Astrocyte (in vitro differentiated cells and primary cell): Measurements from ENCODE around the gene HMCN2. TPM values are rescaled to one million over a fixed set of nuclear protein-coding genes. Genes with fewer than 3 reads are reported as not detected.

Experiments
- DNase-seq: peaks from one replicate; pipeline ENCODE4 v3.0.0-alpha.2; 2010; ENCODE audit warnings: low read depth
- FAIRE-seq: peaks from 2 replicates; lab custom pipeline; 2011; peaks lifted over from hg19 to GRCh38; lab: Jason Lieb, UNC
- H2AFZ ChIP-seq: 2 replicates; pipeline ENCODE4 v1.6.0; 2012; ENCODE audit warnings: low read depth, low read length, inconsistent platforms
- H3K27ac ChIP-seq: 2 replicates; pipeline ENCODE4 v1.5.1; 2011; ENCODE audit warnings: low read depth, low read length, inconsistent platforms
- H3K27me3 ChIP-seq: 2 replicates; pipeline ENCODE4 v1.6.0; 2011; ENCODE audit warnings: low read length, inconsistent platforms; ENCODE audit not compliant: insufficient read depth
- H3K36me3 ChIP-seq: 2 replicates; pipeline ENCODE4 v1.5.1; 2011; ENCODE audit warnings: low read length, inconsistent platforms; ENCODE audit not compliant: insufficient read depth
- H3K4me1 ChIP-seq: 2 replicates; pipeline ENCODE4 v1.5.1; 2011; ENCODE audit warnings: low read length, inconsistent platforms; ENCODE audit not compliant: insufficient read depth
- H3K4me2 ChIP-seq: 2 replicates; pipeline ENCODE4 v1.6.0; 2012; ENCODE audit warnings: low read length, inconsistent platforms
- H3K4me3 ChIP-seq: 2 replicates; pipeline ENCODE4 v1.5.1; 2011; ENCODE audit warnings: low read depth, mild to moderate bottlenecking, low read length, inconsistent platforms; ENCODE audit not compliant: insufficient read depth
- H3K79me2 ChIP-seq: 2 replicates; pipeline ENCODE4 v1.6.0; 2012; ENCODE audit warnings: mild to moderate bottlenecking, low read length, inconsistent platforms; ENCODE audit not compliant: insufficient read depth
- H3K9ac ChIP-seq: 2 replicates; pipeline ENCODE4 v1.6.0; 2012; ENCODE audit warnings: mild to moderate bottlenecking, low read length, inconsistent platforms
- H3K9me3 ChIP-seq: 2 replicates; pipeline ENCODE4 v1.5.1; 2012; ENCODE audit warnings: low read depth, mild to moderate bottlenecking, low read length, inconsistent platforms; ENCODE audit not compliant: insufficient read depth
- H4K20me1 ChIP-seq: 2 replicates; pipeline ENCODE4 v1.6.0; 2012; ENCODE audit warnings: low read length, inconsistent platforms; ENCODE audit not compliant: insufficient read depth
- H3K27ac Mint-ChIP-seq: one replicate; pipeline ENCODE4 v1.8.0; 2021; ENCODE audit warnings: mild to moderate bottlenecking, mixed read lengths; ENCODE audit not compliant: unreplicated experiment
- H3K27me3 Mint-ChIP-seq: one replicate; pipeline ENCODE4 v1.8.0; 2021; ENCODE audit warnings: low read depth, mixed read lengths; ENCODE audit not compliant: unreplicated experiment
- H3K36me3 Mint-ChIP-seq: one replicate; pipeline ENCODE4 v1.8.0; 2021; ENCODE audit warnings: low read depth, mixed read lengths; ENCODE audit not compliant: unreplicated experiment
- H3K4me1 Mint-ChIP-seq: one replicate; pipeline ENCODE4 v1.8.0; 2021; ENCODE audit warnings: low read depth, mixed read lengths; ENCODE audit not compliant: unreplicated experiment
- H3K4me3 Mint-ChIP-seq: one replicate; pipeline ENCODE4 v1.8.0; 2021; ENCODE audit warnings: mild to moderate bottlenecking, moderate library complexity, mixed read lengths; ENCODE audit not compliant: unreplicated experiment
- H3K9me3 Mint-ChIP-seq: one replicate; pipeline ENCODE4 v1.8.0; 2021; ENCODE audit warnings: mild to moderate bottlenecking, mixed read lengths; ENCODE audit not compliant: unreplicated experiment
- EZH2 ChIP-seq: IDR thresholded peaks from 2 replicates; pipeline ENCODE4 v1.6.1; 2012; ENCODE audit warnings: mild to moderate bottlenecking, low read length, inconsistent platforms; ENCODE audit not compliant: insufficient read depth
- total RNA-seq: library from RNA; stranded (reverse); gene quantifications from 2 replicates; pipeline ENCODE4 v1.2.1, GENCODE V29; 2021
- TF ChIP-seq, protein P1 (sequence below): IDR thresholded peaks from 2 replicates; pipeline ENCODE4 v1.5.1; 2011; ENCODE audit warnings: low read depth, mild to moderate bottlenecking, inconsistent platforms, low read length, moderate library complexity; ENCODE audit not compliant: insufficient read depth

Gene HMCN2
- total RNA-seq, 1 donor from 2014 or later = 1.6 TPM

DNA sequence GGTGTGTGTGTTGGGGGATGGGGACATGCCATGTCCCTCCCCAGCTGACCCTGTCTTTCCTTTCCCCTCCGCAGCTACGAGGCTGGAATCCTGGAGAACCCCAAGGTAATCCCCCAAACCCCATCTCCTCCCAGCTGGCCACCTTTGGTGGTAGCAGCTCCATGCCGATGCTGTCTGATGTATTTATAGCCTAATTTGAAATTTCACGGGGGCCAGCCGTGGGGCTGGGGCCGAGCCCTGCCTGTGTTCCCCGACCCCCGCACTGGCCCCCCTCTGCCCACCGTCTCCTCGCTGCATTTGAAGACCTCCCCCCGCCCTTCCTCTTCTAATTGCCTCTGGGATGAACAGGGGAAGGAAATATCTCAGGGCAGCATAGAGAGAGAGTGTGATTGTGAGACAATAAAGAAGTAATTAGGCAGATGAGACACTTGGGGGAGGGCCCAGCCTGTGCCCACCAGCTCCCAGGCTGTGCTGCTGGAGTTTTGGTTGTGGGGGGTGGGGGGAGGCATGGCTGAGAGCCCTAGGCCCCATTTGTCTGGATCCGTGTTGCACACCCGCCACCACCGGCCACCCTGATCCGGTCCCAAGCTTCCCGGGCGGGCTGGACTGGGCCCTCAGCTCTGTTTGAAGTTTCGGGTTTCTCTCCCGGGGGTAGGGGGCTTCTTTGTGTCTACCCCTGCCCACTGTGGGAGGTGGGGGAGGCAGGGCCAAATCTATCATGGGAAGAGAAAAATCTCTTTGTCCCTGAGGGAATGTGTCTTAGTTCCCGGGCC is 206.0 kb downstream of the HMCN2 start:
- H3K4me2 ChIP-seq = no peak overlapping the region
- H3K4me1 Mint-ChIP-seq = no peaks in the 10 kb centered on the region
- no peak overlapping the region for H3K27ac Mint-ChIP-seq
- H3K27ac ChIP-seq = no peak overlapping the region
- H3K4me3 Mint-ChIP-seq = no peak overlapping the region
- DNase-seq = no peak
- TF ChIP-seq EZH2 = no peak
- TF ChIP-seq, protein P1, sequence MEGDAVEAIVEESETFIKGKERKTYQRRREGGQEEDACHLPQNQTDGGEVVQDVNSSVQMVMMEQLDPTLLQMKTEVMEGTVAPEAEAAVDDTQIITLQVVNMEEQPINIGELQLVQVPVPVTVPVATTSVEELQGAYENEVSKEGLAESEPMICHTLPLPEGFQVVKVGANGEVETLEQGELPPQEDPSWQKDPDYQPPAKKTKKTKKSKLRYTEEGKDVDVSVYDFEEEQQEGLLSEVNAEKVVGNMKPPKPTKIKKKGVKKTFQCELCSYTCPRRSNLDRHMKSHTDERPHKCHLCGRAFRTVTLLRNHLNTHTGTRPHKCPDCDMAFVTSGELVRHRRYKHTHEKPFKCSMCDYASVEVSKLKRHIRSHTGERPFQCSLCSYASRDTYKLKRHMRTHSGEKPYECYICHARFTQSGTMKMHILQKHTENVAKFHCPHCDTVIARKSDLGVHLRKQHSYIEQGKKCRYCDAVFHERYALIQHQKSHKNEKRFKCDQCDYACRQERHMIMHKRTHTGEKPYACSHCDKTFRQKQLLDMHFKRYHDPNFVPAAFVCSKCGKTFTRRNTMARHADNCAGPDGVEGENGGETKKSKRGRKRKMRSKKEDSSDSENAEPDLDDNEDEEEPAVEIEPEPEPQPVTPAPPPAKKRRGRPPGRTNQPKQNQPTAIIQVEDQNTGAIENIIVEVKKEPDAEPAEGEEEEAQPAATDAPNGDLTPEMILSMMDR = no peak
- peaks cover 16% of the 10 kb centered on the region for H3K36me3 Mint-ChIP-seq
- H3K9ac ChIP-seq = no peak overlapping the region
- H4K20me1 ChIP-seq = no peaks in the 10 kb centered on the region
- no peaks in the 10 kb centered on the region for H3K79me2 ChIP-seq
- FAIRE-seq = no peak
- H3K4me3 ChIP-seq = no peak overlapping the region
- H3K9me3 Mint-ChIP-seq = no peaks in the 10 kb centered on the region
- no peak overlapping the region for H2AFZ ChIP-seq
- no peaks in the 10 kb centered on the region for H3K4me1 ChIP-seq
- H3K27me3 ChIP-seq = peaks cover 48% of the 10 kb centered on the region
- no peaks in the 10 kb centered on the region for H3K36me3 ChIP-seq
- H3K27me3 Mint-ChIP-seq = peaks cover 9% of the 10 kb centered on the region
- H3K9me3 ChIP-seq = no peaks in the 10 kb centered on the region

DNA sequence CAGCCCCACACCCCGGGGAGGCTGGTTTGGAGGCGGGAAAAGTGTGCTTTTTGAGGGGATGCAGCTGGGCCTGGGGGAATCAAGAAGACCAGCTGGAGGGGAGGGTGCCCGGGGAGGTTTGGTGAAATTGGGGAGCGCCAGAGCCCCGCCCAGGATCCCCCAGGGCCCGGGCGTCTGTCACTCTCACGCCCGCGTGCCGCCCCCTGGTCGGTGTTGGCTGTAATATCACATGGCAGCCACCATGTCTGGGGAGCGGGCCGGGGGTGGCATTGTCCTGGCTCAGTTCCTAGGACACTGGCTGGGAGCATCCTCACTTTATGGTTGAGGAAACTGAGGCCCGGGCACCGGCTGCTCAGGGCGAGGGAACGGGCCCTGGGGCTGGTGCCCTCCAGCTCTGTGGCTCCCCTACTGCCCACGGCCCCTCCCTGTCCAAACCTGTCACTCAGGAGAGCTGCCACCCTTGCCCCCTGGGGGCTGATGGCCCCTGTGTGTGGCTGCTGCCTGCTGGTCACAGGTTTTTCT is 206.7 kb downstream of the HMCN2 start:
- no peak for FAIRE-seq
- Histone ChIP-seq H3K9me3 (no peaks in the 10 kb centered on the region), H3K9ac (no peak overlapping the region), H3K4me3 (no peak overlapping the region), H3K4me1 (no peaks in the 10 kb centered on the region), H3K36me3 (no peaks in the 10 kb centered on the region), H3K79me2 (no peaks in the 10 kb centered on the region), H3K27ac (no peak overlapping the region), H3K27me3 (peaks cover 42% of the 10 kb centered on the region), H3K4me2 (no peak overlapping the region), H2AFZ (no peak overlapping the region), H4K20me1 (no peaks in the 10 kb centered on the region)
- Mint-ChIP-seq H3K4me3 (no peak overlapping the region), H3K36me3 (peaks cover 16% of the 10 kb centered on the region), H3K9me3 (no peaks in the 10 kb centered on the region), H3K27me3 (peaks cover 9% of the 10 kb centered on the region), H3K4me1 (no peaks in the 10 kb centered on the region), H3K27ac (no peak overlapping the region)
- TF ChIP-seq, protein P1 = no peak
- no peak for TF ChIP-seq EZH2
- DNase-seq = no peak

DNA sequence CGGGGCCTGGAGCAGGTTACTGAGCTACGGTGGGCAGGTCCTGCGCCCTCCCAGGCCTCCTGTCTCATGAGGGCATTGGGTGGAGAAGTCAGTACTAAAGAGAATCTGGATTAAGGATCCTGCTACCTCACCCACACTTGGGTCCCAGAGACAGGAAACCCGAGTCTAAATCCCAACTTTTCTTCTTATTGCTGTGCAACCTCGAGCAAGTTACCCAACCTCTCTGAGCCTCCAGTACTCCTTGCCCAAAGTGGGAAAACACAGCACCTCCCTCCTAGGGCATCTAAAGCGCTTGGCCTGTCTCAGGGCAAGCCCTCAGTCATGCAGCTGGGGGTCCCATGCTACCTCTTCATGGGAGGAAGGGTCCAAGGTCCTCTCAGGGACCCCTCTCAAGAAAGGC is 207.4 kb downstream of the HMCN2 start:
- no peak for FAIRE-seq
- no peak overlapping the region for H3K4me2 ChIP-seq
- H3K36me3 Mint-ChIP-seq = peaks cover 13% of the 10 kb centered on the region

More for the DNA sequence above, 207.4 kb downstream of the HMCN2 start:
- Histone ChIP-seq H3K79me2 (no peaks in the 10 kb centered on the region), H3K4me3 (no peak overlapping the region), H3K27me3 (peaks cover 38% of the 10 kb centered on the region), H4K20me1 (no peaks in the 10 kb centered on the region), H3K9me3 (no peaks in the 10 kb centered on the region), H2AFZ (no peak overlapping the region), H3K9ac (no peak overlapping the region), H3K27ac (no peak overlapping the region), H3K36me3 (no peaks in the 10 kb centered on the region), H3K4me1 (no peaks in the 10 kb centered on the region)
- H3K27me3 Mint-ChIP-seq = peaks cover 8% of the 10 kb centered on the region
- no peaks in the 10 kb centered on the region for H3K9me3 Mint-ChIP-seq
- TF ChIP-seq EZH2 = no peak
- TF ChIP-seq, protein P1 = no peak
- no peaks in the 10 kb centered on the region for H3K4me1 Mint-ChIP-seq
- H3K27ac Mint-ChIP-seq = no peak overlapping the region
- no peak for DNase-seq
- H3K4me3 Mint-ChIP-seq = no peak overlapping the region
